Activated CD4-positive, alpha-beta memory T cell treated with anti-CD3 and anti-CD28 coated beads for 36 hours (primary cell): Measurements from ENCODE around the gene HIPK1. TPM values are rescaled to one million over a fixed set of nuclear protein-coding genes. Genes with fewer than 3 reads are reported as not detected.

Experiments used
- CTCF ChIA-PET: fragments of 350-600 bp; sonication (Branson Sonifier 250); formaldehyde crosslinking; loops from one replicate; lab custom pipeline; 2021; ENCODE audit warnings: antibody characterized with exemption, inconsistent platforms; lab: Charles Lee
- POLR2A ChIA-PET: fragments of 350-600 bp; sonication (Branson Sonifier 250); formaldehyde crosslinking; loops from one replicate; lab custom pipeline; 2021; ENCODE audit warnings: antibody characterized with exemption; lab: Charles Lee
- DNase-seq: peaks from one replicate; pipeline ENCODE4 v3.0.0-alpha.2; 2020
- H3K27ac Mint-ChIP-seq: one replicate; pipeline ENCODE4 v1.8.0; 2021; ENCODE audit warnings: mixed read lengths
- H3K27me3 Mint-ChIP-seq: one replicate; pipeline ENCODE4 v1.8.0; 2021; ENCODE audit warnings: mixed read lengths
- H3K36me3 Mint-ChIP-seq: one replicate; pipeline ENCODE4 v1.8.0; 2021; ENCODE audit warnings: mixed read lengths
- H3K4me1 Mint-ChIP-seq: one replicate; pipeline ENCODE4 v1.8.0; 2021; ENCODE audit warnings: low read depth, mixed read lengths
- H3K4me3 Mint-ChIP-seq: one replicate; pipeline ENCODE4 v1.8.0; 2021; ENCODE audit warnings: mild to moderate bottlenecking, mixed read lengths
- H3K9me3 Mint-ChIP-seq: one replicate; pipeline ENCODE4 v1.8.0; 2021; ENCODE audit warnings: mixed read lengths
- intact Hi-C: fragments of 100-400 bp; cut with micrococcal nuclease; formaldehyde crosslinking; loops from one replicate; pipeline ENCODE4 v1.15.1; 2023
- total RNA-seq, 2 experiments: library from RNA; stranded (reverse); gene quantifications; one replicate each; pipeline ENCODE4 v1.2.3, GENCODE V29; 2021

Gene HIPK1
- 10 to 100 TPM; 55.3 to 55.7 TPM for total RNA-seq

GRCh38 chr1:113928941-113929749, at the start of gene HIPK1:
TSS of gene HIPK1 (plus strand) at chr1:113929324.
- POLR2A ChIA-PET, result interaction anchor here (1.0 to 4.1 kb wide), 15 partner anchors 11 to 171 kb away, joined by 3 to 137 read pairs (median 11); partner anchors contain the start of genes AP4B1, DCLRE1B and RSBN1

GRCh38 chr1:113879739-113880038, 49.4 kb upstream of the HIPK1 start:
- peaks cover 4% of the 10 kb centered on the region for H3K36me3 Mint-ChIP-seq
- no peaks in the 10 kb centered on the region for H3K9me3 Mint-ChIP-seq
- peak overlapping the region; percentile 9 for H3K27ac Mint-ChIP-seq
- no peak for DNase-seq
- H3K27me3 Mint-ChIP-seq, result no peaks in the 10 kb centered on the region
- intact Hi-C loops, result no loop called here
- ChIA-PET POLR2A (interaction anchor here (1.9 kb wide), 1 partner anchor 24 kb away, joined by 8 read pairs; the partner anchor contains the start of gene AP4B1), CTCF (interaction anchor here (1.1 kb wide), 1 partner anchor 43 kb away, joined by 3 read pairs; no protein-coding TSS in a partner anchor)
- peaks cover 49% of the 10 kb centered on the region for H3K4me1 Mint-ChIP-seq
- no peak overlapping the region for H3K4me3 Mint-ChIP-seq

More at GRCh38 chr1:113928941-113929749, at the start of gene HIPK1:
- Mint-ChIP-seq H3K4me1 (peaks cover 46% of the 10 kb centered on the region), H3K9me3 (no peaks in the 10 kb centered on the region), H3K27me3 (no peaks in the 10 kb centered on the region), H3K4me3 (peak within 1 kb of the TSS; percentile 98), H3K36me3 (peaks cover 11% of the 10 kb centered on the region), H3K27ac (peak within 1 kb of the TSS; percentile 99)
- DNase-seq, result peak; percentile 95
- intact Hi-C loops, result loop anchor here (1.0 kb wide), 2 partner anchors 24 to 117 kb away; partner anchors contain the start of genes DCLRE1B and RSBN1
- CTCF ChIA-PET, result interaction anchor here (0.6 to 4.5 kb wide), 14 partner anchors 11 to 857 kb away, joined by 3 to 54 read pairs (median 4); partner anchors contain the start of genes AP4B1, DCLRE1B, LRIG2 and RSBN1

DNA sequence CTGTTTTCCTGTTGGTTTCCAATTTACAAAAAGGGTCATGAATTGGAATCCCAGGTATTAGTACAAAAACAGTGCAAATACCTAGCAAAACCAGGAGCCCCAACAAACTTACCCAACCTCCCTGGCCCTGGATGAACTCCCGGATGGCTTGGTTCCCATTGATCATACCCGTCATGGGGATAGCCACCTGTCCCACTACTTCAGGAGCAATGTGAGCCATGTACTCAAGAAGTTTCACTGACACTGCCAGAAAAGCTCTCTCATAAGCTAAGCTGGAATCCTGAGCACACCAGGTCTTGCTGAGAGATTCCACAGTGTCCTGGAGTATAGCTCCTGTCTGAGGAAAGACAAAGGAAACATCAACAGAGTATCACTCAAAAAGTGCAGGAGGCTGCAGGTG, 47.5 kb upstream of the HIPK1 start:
- ChIA-PET POLR2A (interaction anchor here (0.8 to 2.2 kb wide), 4 partner anchors 14 to 49 kb away, joined by 3 to 6 read pairs (median 4); partner anchors contain the start of gene AP4B1), CTCF (interaction anchor here (1.4 to 1.6 kb wide), 2 partner anchors 14 to 46 kb away, joined by 3 to 4 read pairs; no protein-coding TSS in a partner anchor)
- no peak overlapping the region for H3K27ac Mint-ChIP-seq
- no peak for DNase-seq
- intact Hi-C loops, result no loop called here
- H3K36me3 Mint-ChIP-seq, result peaks cover 5% of the 10 kb centered on the region
- no peaks in the 10 kb centered on the region for H3K27me3 Mint-ChIP-seq
- H3K4me1 Mint-ChIP-seq, result peaks cover 41% of the 10 kb centered on the region
- H3K4me3 Mint-ChIP-seq, result no peak overlapping the region
- no peaks in the 10 kb centered on the region for H3K9me3 Mint-ChIP-seq

DNA sequence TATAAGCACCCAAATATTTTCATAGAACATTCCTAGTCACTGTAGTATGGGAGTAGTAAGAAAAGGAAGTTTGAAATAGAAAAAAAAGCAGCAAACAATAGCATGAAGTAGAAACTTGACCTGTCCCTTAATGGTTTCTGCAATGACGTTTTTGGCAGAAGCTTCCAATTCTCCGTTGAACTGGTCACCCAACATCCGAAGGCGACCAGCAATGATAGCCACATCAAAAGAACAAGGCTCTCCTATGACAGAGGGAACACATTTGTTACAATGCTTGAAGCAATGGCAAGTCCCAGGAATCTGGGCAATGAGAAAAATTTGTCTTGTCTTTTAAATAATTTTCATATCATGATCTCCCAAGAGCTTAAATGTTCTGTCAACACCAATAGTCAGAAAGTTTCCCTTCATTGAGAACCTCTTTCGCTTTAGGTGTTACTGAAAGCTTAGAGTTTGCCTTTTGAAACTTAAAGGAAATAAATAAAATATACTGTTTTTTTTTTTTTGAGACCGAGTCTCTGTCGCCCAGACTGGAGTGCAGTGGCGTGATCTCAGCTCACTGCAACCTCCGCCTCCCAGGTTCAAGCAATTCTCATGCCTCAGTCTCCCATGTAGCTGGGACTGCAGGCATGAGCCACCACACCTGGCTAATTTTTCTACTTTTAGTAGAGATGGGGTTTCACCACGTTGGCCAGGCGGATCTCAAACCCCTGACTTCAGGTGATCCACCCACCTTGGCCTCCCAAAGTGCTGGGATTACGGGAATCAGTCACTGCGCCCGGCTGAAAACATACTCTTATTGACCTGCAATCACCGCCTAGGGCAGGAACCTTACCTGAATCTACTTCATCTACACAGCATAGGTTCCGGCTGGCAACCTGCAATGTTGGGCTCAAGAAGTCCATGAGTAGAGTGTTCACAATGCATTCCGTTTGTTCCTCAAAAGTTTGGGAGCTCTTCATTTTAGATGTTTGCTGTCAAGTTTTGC, 42.4 kb upstream of the HIPK1 start:
- CTCF ChIA-PET, result interaction anchor here (0.7 to 1.3 kb wide), 2 partner anchors 18 to 458 kb away, joined by 6 read pairs; partner anchors contain the start of genes AP4B1 and DCLRE1B
- no peaks in the 10 kb centered on the region for H3K9me3 Mint-ChIP-seq
- no peaks in the 10 kb centered on the region for H3K27me3 Mint-ChIP-seq
- POLR2A ChIA-PET, result interaction anchor here (0.7 to 1.7 kb wide), 4 partner anchors 11 to 788 kb away, joined by 3 to 5 read pairs (median 4); partner anchors contain the start of genes DCLRE1B and HIPK1
- H3K4me3 Mint-ChIP-seq, result no peak overlapping the region
- H3K36me3 Mint-ChIP-seq, result peaks cover 1% of the 10 kb centered on the region
- H3K4me1 Mint-ChIP-seq, result peaks cover 22% of the 10 kb centered on the region
- no peak overlapping the region for H3K27ac Mint-ChIP-seq
- intact Hi-C loops, result no loop called here
- DNase-seq, result no peak

DNA sequence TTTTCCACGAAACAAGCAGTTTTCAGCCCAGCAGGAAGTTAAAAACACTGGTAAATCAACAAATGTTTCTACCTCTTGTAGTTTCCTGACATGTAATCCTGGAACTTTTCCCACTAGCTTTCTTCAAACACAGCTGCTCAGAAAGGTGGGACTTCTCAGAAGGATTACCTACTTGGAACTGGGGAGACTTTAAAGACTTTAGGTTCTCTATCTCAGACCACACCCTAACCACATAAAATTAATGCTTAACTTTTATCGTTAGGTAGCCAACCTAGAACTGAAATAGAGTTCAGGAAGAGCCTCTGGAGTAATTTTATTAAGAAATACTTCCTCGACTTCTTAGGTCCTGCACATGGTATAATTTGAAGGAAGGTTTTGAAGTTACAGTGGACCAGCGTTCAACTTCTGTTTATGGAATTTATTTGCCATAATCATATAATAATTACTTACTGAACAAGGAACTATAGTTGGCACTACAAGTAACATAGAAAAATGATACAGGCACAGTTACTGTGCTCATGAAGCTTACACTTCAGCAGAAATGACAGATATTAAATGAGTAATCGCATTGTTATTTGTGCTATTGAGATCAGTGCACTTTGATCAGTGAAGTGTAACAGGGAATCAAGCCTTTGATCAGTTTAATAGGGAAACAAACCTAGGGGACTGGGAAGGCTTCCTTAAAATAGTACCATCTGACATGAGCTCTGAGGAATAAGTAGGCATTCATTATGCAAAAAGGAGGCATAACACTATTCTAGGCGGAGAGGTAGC, 41.5 kb upstream of the HIPK1 start, which contains the start of gene BCL2L15:
Gene BCL2L15 (minus strand): TSS at position 180 of the 774 bp plus-strand sequence. CDS start 206 bp downstream, outside the sequence.
- DNase-seq, result no peak
- intact Hi-C loops, result no loop called here
- Mint-ChIP-seq H3K9me3 (no peaks in the 10 kb centered on the region), H3K4me1 (peaks cover 21% of the 10 kb centered on the region), H3K27me3 (no peaks in the 10 kb centered on the region), H3K36me3 (peaks cover 3% of the 10 kb centered on the region), H3K27ac (no peak within 1 kb of the TSS), H3K4me3 (no peak within 1 kb of the TSS)
- ChIA-PET CTCF (interaction anchor here (1.3 kb wide), 1 partner anchor 17 kb away, joined by 6 read pairs; the partner anchor contains the start of genes AP4B1 and DCLRE1B), POLR2A (no interaction called here)

GRCh38 chr1:113890816-113891215, 38.3 kb upstream of the HIPK1 start:
- CTCF ChIA-PET, result no interaction called here
- no peak overlapping the region for H3K27ac Mint-ChIP-seq
- no peak overlapping the region for H3K4me3 Mint-ChIP-seq
- peaks cover 10% of the 10 kb centered on the region for H3K36me3 Mint-ChIP-seq
- peaks cover 21% of the 10 kb centered on the region for H3K4me1 Mint-ChIP-seq
- no peaks in the 10 kb centered on the region for H3K27me3 Mint-ChIP-seq
- H3K9me3 Mint-ChIP-seq, result no peaks in the 10 kb centered on the region
- intact Hi-C loops, result no loop called here
- POLR2A ChIA-PET, result interaction anchor here (1.0 kb wide), 1 partner anchor 13 kb away, joined by 3 read pairs; no protein-coding TSS in a partner anchor
- no peak for DNase-seq

DNA sequence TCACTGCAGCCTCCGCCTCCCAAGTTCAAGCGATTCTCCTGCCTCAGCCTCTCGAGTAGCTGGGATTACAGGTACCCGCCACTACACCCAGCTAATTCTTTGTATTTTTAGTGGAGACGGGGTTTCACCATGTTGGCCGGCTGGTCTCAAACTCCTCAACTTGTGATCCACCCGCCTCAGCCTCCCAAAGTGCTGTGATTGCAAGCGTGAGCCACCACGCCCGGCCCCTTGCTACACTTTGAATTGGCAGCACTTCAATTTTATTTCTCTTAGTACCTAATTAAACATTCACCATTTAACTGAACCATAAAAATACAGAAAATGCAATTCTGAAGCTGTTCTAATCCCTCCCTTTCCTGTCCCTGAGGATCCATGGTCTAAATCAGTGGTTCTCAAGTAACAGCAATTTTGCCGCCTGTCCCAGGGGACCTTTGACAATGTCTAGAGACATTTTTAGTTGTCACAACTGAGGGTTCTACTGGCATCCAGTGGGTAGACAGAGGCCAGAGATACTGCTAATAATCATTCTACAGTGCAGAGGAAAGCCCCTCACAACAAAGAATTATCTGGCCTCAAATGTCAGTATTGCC, 37.4 kb upstream of the HIPK1 start:
- DNase-seq, result no peak
- Mint-ChIP-seq H3K27ac (no peak overlapping the region), H3K36me3 (peaks cover 19% of the 10 kb centered on the region), H3K9me3 (no peaks in the 10 kb centered on the region), H3K27me3 (no peaks in the 10 kb centered on the region), H3K4me1 (peaks cover 15% of the 10 kb centered on the region), H3K4me3 (no peak overlapping the region)
- CTCF ChIA-PET, result interaction anchor here (0.7 to 2.0 kb wide), 2 partner anchors 12 to 57 kb away, joined by 3 to 6 read pairs; no protein-coding TSS in a partner anchor
- intact Hi-C loops, result no loop called here
- POLR2A ChIA-PET, result no interaction called here

GRCh38 chr1:113893267-113893666, 35.9 kb upstream of the HIPK1 start:
- POLR2A ChIA-PET, result no interaction called here
- Mint-ChIP-seq H3K27ac (no peak overlapping the region), H3K36me3 (peaks cover 26% of the 10 kb centered on the region)

GRCh38 chr1:113895098-113895497, 34.0 kb upstream of the HIPK1 start:
- ChIA-PET CTCF (interaction anchor here (1.0 kb wide), 1 partner anchor 13 kb away, joined by 3 read pairs; no protein-coding TSS in a partner anchor), POLR2A (no interaction called here)
- H3K27me3 Mint-ChIP-seq, result no peaks in the 10 kb centered on the region
- H3K4me1 Mint-ChIP-seq, result peaks cover 20% of the 10 kb centered on the region
- H3K27ac Mint-ChIP-seq, result no peak overlapping the region
- no peaks in the 10 kb centered on the region for H3K9me3 Mint-ChIP-seq
- no peak overlapping the region for H3K4me3 Mint-ChIP-seq
- intact Hi-C loops, result no loop called here
- peaks cover 42% of the 10 kb centered on the region for H3K36me3 Mint-ChIP-seq
- no peak for DNase-seq

More at GRCh38 chr1:113893267-113893666, 35.9 kb upstream of the HIPK1 start:
- no peak for DNase-seq
- Mint-ChIP-seq H3K4me1 (peaks cover 8% of the 10 kb centered on the region), H3K4me3 (no peak overlapping the region), H3K9me3 (no peaks in the 10 kb centered on the region), H3K27me3 (no peaks in the 10 kb centered on the region)
- CTCF ChIA-PET, result interaction anchor here (0.6 to 2.0 kb wide), 2 partner anchors 19 to 58 kb away, joined by 4 to 6 read pairs; no protein-coding TSS in a partner anchor
- intact Hi-C loops, result no loop called here

DNA sequence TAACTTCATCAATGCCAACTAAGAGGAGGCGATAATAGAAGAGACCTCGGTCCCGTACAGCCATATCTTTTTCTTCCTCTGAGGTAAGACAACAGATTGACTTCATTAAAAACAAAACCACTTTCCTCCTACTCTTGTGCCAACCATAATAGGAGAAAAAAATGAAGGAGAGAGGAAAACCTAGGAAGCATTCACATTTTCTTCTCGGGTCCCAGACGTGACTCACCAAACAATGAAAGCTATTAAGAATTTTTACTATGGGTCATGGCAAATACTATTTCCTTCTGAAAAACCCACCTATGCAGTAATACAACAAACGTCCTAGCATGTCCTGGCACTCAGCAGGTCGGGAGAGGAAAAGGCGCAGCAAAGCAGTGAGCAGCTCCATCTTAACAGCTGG, 33.2 kb upstream of the HIPK1 start:
- peaks cover 44% of the 10 kb centered on the region for H3K36me3 Mint-ChIP-seq
- DNase-seq, result no peak
- H3K9me3 Mint-ChIP-seq, result no peaks in the 10 kb centered on the region
- H3K27ac Mint-ChIP-seq, result no peak overlapping the region
- H3K4me1 Mint-ChIP-seq, result peaks cover 19% of the 10 kb centered on the region
- no peaks in the 10 kb centered on the region for H3K27me3 Mint-ChIP-seq
- no peak overlapping the region for H3K4me3 Mint-ChIP-seq
- ChIA-PET CTCF (interaction anchor here (0.8 to 1.0 kb wide), 2 partner anchors 14 to 60 kb away, joined by 3 read pairs; no protein-coding TSS in a partner anchor), POLR2A (no interaction called here)
- intact Hi-C loops, result no loop called here
